ENCODE data around the gene RBM25. TPM values are rescaled to one million over a fixed set of nuclear protein-coding genes. Genes with fewer than 3 reads are reported as not detected.

Gene RBM25
- total RNA-seq, 1 donor from 2014 or later: 70.1 TPM

DNA sequence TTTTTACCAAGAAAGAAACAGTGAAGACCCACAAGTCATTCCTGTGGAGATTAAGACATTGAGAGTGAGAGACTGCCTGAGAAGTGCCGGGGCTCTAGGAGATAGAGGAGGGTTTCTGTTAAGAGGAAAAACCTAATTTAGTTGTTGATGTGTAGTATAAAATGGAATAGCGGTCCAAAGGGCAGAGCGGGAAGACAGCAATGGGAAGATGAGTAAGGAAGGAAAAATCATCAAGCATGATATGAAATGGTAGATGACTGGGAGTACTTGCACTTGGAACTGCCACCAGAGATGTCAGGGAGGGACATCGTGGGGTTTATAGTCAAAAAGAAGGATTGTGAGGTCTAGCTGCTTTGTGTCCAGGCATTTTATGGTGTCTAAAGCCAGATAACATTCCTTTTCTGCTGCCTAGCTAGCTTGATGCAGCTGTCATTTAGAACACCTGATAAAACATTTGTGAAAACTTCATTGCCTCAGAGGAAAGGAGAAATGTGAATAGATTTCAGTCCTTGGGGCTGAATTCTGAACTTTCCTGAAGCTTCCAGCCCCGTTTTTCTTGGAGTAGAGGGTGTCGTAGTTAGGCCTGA, 57.8 kb downstream of the RBM25 start:
- H3K27me3 ChIP-seq: no peaks in the 10 kb centered on the region
- no peaks in the 10 kb centered on the region for H3K4me1 ChIP-seq
- intact Hi-C loops (cut with DNase I): no loop called here
- DNase-seq (no peak), ATAC-seq (no peak)
- H3K36me3 ChIP-seq: peaks cover 97% of the 10 kb centered on the region
- H3K27ac ChIP-seq: no peak overlapping the region
- TF ChIP-seq, protein P1, sequence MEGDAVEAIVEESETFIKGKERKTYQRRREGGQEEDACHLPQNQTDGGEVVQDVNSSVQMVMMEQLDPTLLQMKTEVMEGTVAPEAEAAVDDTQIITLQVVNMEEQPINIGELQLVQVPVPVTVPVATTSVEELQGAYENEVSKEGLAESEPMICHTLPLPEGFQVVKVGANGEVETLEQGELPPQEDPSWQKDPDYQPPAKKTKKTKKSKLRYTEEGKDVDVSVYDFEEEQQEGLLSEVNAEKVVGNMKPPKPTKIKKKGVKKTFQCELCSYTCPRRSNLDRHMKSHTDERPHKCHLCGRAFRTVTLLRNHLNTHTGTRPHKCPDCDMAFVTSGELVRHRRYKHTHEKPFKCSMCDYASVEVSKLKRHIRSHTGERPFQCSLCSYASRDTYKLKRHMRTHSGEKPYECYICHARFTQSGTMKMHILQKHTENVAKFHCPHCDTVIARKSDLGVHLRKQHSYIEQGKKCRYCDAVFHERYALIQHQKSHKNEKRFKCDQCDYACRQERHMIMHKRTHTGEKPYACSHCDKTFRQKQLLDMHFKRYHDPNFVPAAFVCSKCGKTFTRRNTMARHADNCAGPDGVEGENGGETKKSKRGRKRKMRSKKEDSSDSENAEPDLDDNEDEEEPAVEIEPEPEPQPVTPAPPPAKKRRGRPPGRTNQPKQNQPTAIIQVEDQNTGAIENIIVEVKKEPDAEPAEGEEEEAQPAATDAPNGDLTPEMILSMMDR (IDR thresholded peaks at IDR 0.05): no peak
- H3K4me3 ChIP-seq: no peak overlapping the region
- no peaks in the 10 kb centered on the region for H3K9me3 ChIP-seq

GRCh38 chr14:73124180-73124894, 66.0 kb downstream of the RBM25 start:
- Histone ChIP-seq H3K27me3 (no peaks in the 10 kb centered on the region), H3K4me3 (no peak overlapping the region), H3K36me3 (peaks cover 50% of the 10 kb centered on the region), H3K27ac (no peak overlapping the region), H3K9me3 (no peaks in the 10 kb centered on the region), H3K4me1 (no peaks in the 10 kb centered on the region)
- intact Hi-C loops (cut with DNase I): no loop called here
- no peak for DNase-seq
- no peak for ATAC-seq
- TF ChIP-seq, protein P1 (IDR thresholded peaks at IDR 0.05): no peak

- Histone ChIP-seq H3K27ac (no peak overlapping the region), H3K27me3 (no peaks in the 10 kb centered on the region), H3K4me1 (no peaks in the 10 kb centered on the region), H3K36me3 (peaks cover 42% of the 10 kb centered on the region), H3K4me3 (no peak overlapping the region), H3K9me3 (no peaks in the 10 kb centered on the region)
- intact Hi-C loops (cut with DNase I): no loop called here
- ATAC-seq (no peak), DNase-seq (no peak)
- TF ChIP-seq, protein P1 (IDR thresholded peaks at IDR 0.05): no peak
Observed at GRCh38 chr14:73125169-73125588, 66.8 kb downstream of the RBM25 start.

GRCh38 chr14:73125746-73126145, 67.4 kb downstream of the RBM25 start:
- no peaks in the 10 kb centered on the region for H3K27me3 ChIP-seq
- ATAC-seq: no peak

DNA sequence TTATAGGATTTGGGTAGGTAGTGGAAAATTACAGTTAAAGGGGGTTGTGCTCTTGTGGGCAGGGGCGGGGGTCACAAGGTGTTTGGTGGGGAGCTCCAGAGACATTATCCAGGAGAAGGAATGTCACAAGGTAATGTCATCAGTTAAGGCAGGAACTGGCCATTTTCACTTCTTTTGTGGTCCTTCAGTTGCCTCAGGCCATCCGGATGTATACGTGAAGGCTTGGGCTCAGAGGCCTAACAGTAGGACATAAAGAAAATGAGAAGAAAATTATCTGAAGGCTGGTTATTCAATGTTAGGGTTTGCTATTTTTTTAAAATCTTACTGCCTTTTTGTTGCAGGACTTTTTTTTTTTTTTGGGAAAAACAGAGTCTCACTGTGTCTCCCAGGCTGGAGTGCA, 75.5 kb downstream of the RBM25 start:
- H3K27ac ChIP-seq: no peak overlapping the region
- intact Hi-C loops (cut with DNase I): no loop called here

More at GRCh38 chr14:73125746-73126145, 67.4 kb downstream of the RBM25 start:
- no peak for DNase-seq
- no peak overlapping the region for H3K4me3 ChIP-seq
- no peak overlapping the region for H3K27ac ChIP-seq
- H3K4me1 ChIP-seq: no peaks in the 10 kb centered on the region
- intact Hi-C loops (cut with DNase I): no loop called here
- peaks cover 39% of the 10 kb centered on the region for H3K36me3 ChIP-seq
- TF ChIP-seq, protein P1 (IDR thresholded peaks at IDR 0.05): no peak
- H3K9me3 ChIP-seq: no peaks in the 10 kb centered on the region

More for the DNA sequence above, 75.5 kb downstream of the RBM25 start:
- Histone ChIP-seq H3K36me3 (no peaks in the 10 kb centered on the region), H3K27me3 (no peaks in the 10 kb centered on the region), H3K9me3 (no peaks in the 10 kb centered on the region), H3K4me1 (peaks cover 17% of the 10 kb centered on the region), H3K4me3 (no peak overlapping the region)
- TF ChIP-seq, protein P1 (IDR thresholded peaks at IDR 0.05): no peak
- ATAC-seq (no peak), DNase-seq (no peak)

All from upper lobe of right lung (tissue), 1 donor.